Ascending aorta (tissue), 2 donors: ENCODE measurements around the gene SNTB2. TPM values are rescaled to one million over a fixed set of nuclear protein-coding genes. Genes with fewer than 3 reads are reported as not detected.

Source experiments
- DNase-seq, 2 donors: peaks; one replicate each; pipeline ENCODE4 v3.0.0-alpha.2; 2019; ENCODE audit warnings: low spot score in 2 of 2
- H3K27ac ChIP-seq, 2 donors: fragments of 200-600 bp; sonication (generic); one replicate each; pipeline ENCODE4 v1.5.1; 2016 to 2017; ENCODE audit warnings: mild to moderate bottlenecking in 1 of 2
- H3K27me3 ChIP-seq: fragments of 200-600 bp; sonication (generic); one replicate; pipeline ENCODE4 v1.5.1; 2017
- H3K36me3 ChIP-seq, 2 donors: fragments of 200-600 bp; sonication (generic); one replicate each; pipeline ENCODE4 v1.5.1; 2016
- H3K4me1 ChIP-seq, 2 donors: fragments of 200-600 bp; sonication (generic); one replicate each; pipeline ENCODE4 v1.5.1; 2016 to 2017; ENCODE audit warnings: mild to moderate bottlenecking in 1 of 2
- H3K4me3 ChIP-seq, 2 donors: fragments of 200-600 bp; sonication (generic); one replicate each; pipeline ENCODE4 v1.5.1; 2016 to 2017; ENCODE audit warnings: mild to moderate bottlenecking in 1 of 2
- H3K9me3 ChIP-seq, 2 donors: fragments of 200-600 bp; sonication (generic); one replicate each; pipeline ENCODE4 v1.5.1; 2016
- intact Hi-C: fragments of 100-400 bp; cut with DNase I; formaldehyde crosslinking; loops from one replicate; pipeline ENCODE4 v1.15.1; 2023
- total RNA-seq: library from RNA; depleted of rRNA; stranded (reverse); fragments of >200 nt; gene quantifications from one replicate; pipeline ENCODE4 v1.1.0, GENCODE V29; 2016
- TF ChIP-seq, protein P1 (sequence below), 3 experiments: fragments of 200-600 bp in 2 of 3; fragments of 450-650 bp in 1 of 3; sonication (generic) in 2 of 3; IDR thresholded peaks; one replicate each; pipeline ENCODE4 v1.5.1; 2016 to 2019; ENCODE audit warnings: antibody characterized with exemption in 3 of 3, mild to moderate bottlenecking in 1 of 3, moderate library complexity in 1 of 3

SNTB2 gene
- total RNA-seq, 1 donor from 2014 or later, result 19.7 TPM

DNA sequence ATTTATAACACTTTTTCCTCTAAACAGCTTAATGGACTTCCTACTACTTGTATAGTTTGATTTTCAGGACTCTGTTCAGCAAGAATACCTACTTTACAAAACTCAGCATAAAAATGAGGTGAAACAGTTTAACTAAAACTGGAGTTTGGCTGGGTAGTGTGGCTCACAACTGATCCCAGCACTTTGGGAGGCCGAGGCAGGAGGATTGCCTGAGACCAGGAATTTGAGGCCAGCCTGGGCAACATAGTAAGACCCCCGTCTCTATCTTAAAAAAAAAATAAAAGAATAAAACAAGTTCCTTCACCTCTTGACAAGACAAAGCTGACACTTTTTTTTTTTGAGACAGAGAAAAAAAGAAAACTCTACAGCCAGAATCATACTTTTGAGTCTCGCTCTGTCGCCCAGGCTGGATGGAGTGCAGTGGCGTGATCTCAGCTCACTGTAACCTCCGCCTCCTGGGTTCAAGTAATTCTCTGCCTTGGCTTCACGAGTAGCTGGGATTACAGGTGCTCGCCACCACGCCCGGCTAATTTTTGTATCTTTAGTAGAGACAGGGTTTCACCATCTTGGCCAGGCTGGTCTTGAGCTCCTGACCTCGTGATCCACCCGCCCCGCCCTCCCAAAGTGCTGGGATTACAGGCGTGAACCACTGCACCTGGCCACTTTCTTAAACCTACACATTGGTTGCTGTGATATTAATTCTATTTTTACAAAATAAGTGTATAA is 140.8 kb downstream of the SNTB2 start:
- DNase-seq, result peak in 1 of 2 donors; percentile 41
- Histone ChIP-seq H3K9me3 (no peaks in the 10 kb centered on the region), H3K27ac (no peak overlapping the region), H3K27me3 (no peaks in the 10 kb centered on the region), H3K4me1 (peaks cover 4 to 12% of the 10 kb centered on the region in 2 donors), H3K36me3 (peaks cover 29 to 42% of the 10 kb centered on the region in 2 donors), H3K4me3 (no peak overlapping the region)
- TF ChIP-seq, protein P1, sequence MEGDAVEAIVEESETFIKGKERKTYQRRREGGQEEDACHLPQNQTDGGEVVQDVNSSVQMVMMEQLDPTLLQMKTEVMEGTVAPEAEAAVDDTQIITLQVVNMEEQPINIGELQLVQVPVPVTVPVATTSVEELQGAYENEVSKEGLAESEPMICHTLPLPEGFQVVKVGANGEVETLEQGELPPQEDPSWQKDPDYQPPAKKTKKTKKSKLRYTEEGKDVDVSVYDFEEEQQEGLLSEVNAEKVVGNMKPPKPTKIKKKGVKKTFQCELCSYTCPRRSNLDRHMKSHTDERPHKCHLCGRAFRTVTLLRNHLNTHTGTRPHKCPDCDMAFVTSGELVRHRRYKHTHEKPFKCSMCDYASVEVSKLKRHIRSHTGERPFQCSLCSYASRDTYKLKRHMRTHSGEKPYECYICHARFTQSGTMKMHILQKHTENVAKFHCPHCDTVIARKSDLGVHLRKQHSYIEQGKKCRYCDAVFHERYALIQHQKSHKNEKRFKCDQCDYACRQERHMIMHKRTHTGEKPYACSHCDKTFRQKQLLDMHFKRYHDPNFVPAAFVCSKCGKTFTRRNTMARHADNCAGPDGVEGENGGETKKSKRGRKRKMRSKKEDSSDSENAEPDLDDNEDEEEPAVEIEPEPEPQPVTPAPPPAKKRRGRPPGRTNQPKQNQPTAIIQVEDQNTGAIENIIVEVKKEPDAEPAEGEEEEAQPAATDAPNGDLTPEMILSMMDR (IDR thresholded peaks at IDR 0.05), result no peak
- intact Hi-C loops, result no loop called here

DNA sequence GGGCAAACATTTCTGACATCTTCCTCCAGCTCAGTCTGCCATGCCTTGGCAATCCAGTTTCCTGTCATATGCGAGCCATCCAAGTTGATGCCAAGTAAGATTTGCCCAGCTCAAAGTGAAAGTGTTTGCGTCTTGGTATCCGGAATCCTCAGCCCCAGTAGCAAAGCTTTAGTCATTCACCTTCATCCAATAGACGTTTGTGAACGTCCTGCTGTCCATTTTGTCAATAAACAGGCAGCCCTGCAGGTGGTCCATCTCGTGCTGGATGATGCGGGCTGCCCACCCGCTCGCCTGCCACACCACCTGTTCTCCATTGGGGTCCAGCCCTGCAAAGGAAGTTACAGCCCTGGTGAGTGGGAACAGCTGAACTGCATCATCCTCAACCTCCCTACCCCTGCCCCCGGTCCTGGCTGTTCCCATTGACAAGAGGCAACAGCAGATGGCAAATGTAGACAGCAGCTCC is 141.9 kb downstream of the SNTB2 start:
- H3K4me1 ChIP-seq, result peaks cover 4 to 12% of the 10 kb centered on the region in 2 donors
- peaks cover 19 to 41% of the 10 kb centered on the region in 2 donors for H3K36me3 ChIP-seq
- intact Hi-C loops, result no loop called here
- H3K4me3 ChIP-seq, result peak overlapping the region; percentile 73 to 80
- H3K27me3 ChIP-seq, result no peaks in the 10 kb centered on the region
- TF ChIP-seq, protein P1 (IDR thresholded peaks at IDR 0.05), result no peak
- no peak for DNase-seq
- H3K27ac ChIP-seq, result no peak overlapping the region
- H3K9me3 ChIP-seq, result no peaks in the 10 kb centered on the region

DNA sequence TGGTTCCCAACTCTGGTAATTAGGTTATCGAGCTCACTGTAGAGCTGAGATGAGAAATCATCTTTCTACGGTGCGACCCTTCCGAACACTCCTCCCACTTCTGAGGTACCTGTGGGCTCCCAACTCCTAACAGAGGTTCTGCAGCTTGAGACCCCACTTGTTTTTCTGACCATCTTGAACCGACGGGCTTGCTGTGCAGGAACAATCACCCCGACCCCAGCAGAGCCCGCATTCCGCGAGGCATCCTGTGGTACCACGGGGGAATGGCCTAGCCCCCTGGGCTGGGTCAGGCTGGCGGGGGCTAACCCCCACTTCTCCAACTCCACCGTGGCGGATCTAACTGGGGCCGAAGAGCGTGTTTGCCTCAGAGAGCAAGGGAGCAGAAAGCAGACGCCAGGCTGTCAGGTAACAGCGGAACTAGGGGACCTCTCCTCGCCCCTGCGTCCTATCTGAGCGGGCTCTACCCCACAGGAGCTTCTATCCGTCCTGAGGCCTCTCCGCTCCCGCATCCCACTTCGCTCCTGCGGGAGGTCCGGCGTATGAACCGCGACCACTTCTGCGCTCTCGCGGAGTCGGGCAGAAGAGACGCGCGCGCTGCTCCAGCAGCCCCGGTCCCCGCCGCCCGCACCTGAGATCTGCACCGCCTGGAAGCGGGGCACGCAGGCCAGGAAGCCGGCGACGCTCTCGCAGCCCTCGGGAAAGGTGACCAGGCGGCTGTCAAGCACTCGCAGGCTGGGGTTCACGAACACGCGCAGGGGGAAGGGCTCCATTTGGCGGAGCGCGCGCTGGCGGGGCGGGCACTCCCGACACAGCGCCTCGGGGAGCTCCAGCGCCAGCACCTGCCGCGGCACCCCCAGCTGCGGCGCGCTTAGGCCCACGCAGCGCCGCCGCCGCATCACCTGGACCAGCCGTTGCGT is 142.7 kb downstream of the SNTB2 start:
- TF ChIP-seq, protein P1 (IDR thresholded peaks at IDR 0.05), result no peak
- peak overlapping the region in 1 of 2 donors; percentile 29 for H3K27ac ChIP-seq
- H3K4me1 ChIP-seq, result peaks cover 4 to 12% of the 10 kb centered on the region in 2 donors
- no peaks in the 10 kb centered on the region for H3K27me3 ChIP-seq
- intact Hi-C loops, result loop anchor here (1.0 to 10.0 kb wide), 4 partner anchors 10 to 1485 kb away; partner anchors contain the start of genes CENPT, COG8, NIP7 and NUTF2
- H3K36me3 ChIP-seq, result peaks cover 23 to 42% of the 10 kb centered on the region in 2 donors
- DNase-seq, result peak in 1 of 2 donors; percentile 63
- H3K9me3 ChIP-seq, result no peaks in the 10 kb centered on the region
- H3K4me3 ChIP-seq, result peak overlapping the region; percentile 73 to 80

DNA sequence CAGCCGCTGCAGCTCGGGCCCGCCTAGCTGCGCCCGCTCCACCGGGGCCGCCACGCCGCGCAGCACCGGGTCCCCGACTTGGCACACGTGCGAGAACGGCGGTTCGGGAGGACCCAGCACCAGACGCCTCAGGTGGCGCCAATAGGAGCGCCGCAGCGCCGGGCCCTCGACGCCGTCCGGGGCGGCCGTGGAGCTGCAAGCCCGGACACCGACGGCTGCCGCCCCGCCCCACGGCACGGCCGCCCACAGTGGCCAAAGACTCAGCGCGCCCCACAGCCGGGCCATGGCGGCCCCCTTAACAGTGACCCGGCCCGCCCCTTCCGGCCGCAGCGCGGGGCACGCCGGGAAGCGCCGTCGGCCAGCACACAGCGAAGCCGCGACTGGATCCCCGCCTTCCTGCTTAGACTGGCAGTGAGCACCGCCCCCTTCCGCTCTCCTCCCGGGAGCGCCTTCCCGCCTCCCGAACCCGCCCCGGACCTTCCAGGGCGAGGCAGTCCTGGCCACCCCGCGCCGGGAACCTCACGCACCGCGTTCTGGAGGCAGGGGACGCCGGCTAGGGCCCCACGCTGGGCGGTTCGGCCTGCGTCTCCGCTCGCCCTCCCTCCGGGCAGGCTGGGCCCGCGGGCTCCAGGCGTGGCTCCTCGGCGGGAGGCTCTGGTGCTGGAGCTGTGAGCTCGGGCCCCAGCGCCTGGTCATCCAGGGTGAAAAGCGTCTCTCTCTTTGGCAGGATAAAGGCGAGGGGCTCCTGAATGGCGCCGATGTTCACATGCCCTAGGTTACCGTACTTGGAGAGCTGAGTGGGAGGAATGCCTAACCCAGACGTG is 143.5 kb downstream of the SNTB2 start, which contains the start of gene PDF:
Gene PDF, minus strand, starts transcription at position 303 of the 824 bp plus-strand sequence. Its CDS starts 18 bp downstream, at position 285.
- H3K27me3 ChIP-seq, result no peaks in the 10 kb centered on the region
- H3K4me3 ChIP-seq, result peak within 1 kb of the TSS; percentile 73 to 80
- H3K36me3 ChIP-seq, result peaks cover 25 to 42% of the 10 kb centered on the region in 2 donors
- intact Hi-C loops, result loop anchor here (1.0 to 10.0 kb wide), 4 partner anchors 9 to 1486 kb away; partner anchors contain the start of genes CENPT, COG8, NIP7 and NUTF2
- H3K27ac ChIP-seq, result peak within 1 kb of the TSS; percentile 89 to 94
- no peaks in the 10 kb centered on the region for H3K9me3 ChIP-seq
- DNase-seq, result peak; percentile 72 to 96
- peaks cover 4 to 12% of the 10 kb centered on the region in 2 donors for H3K4me1 ChIP-seq
- TF ChIP-seq, protein P1 (IDR thresholded peaks at IDR 0.05), result no peak
